Measurements from ENCODE around the gene MFRP. TPM values are rescaled to one million over a fixed set of nuclear protein-coding genes. Genes with fewer than 3 reads are reported as not detected.

Gene MFRP
- total RNA-seq, 2 donors from 2014 or later: not detected

DNA sequence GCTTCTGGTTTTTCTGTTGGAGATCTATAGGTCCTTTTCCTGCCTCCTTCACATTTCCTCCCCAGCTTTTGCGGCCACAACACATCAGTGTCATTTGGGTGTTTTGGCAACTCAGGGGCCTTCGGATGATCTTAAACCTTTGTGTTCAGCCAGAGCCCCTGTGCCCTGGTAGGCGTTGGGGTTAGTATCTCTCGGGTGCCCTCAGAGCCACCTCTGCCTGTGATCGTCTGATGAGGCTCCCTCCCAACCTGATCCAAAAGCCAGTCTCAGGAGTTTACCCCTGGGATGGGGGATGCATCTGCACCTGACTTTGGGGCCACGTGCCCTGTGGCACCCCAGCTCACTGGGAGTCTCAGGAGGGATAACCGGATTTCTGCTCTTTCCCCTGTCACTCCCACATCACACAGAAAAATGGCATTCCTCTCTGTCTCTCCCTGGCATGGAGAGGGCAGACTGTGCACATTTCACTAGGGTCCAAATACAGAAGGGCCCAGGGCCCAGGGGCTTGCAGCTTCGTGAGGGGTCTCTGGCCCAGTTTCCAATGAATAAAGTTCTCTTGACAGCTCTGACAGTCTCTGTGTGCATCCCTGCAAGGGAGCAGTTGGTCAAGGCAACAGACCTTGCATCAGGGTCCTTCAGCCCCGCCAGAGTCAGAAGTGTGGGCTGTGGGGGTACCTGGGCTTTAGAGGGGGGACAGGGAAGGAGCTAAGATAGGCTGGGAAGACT lies 9.6 kb downstream of the MFRP start:
- H3K27me3 ChIP-seq (replicated peaks; ENCODE audit: insufficient read depth): no peaks in the 10 kb centered on the region
- no peak overlapping the region for H3K27ac ChIP-seq
- no peak overlapping the region for H3K4me3 ChIP-seq
- DNase-seq (ENCODE audit: low spot score): no peak
- H3K9me3 ChIP-seq: no peaks in the 10 kb centered on the region
- WGBS: 82% methylated on average over 9 of the region's 9 CpGs
- TF ChIP-seq POLR2A (IDR thresholded peaks at IDR 0.05) (no peak), POLR2AphosphoS5 (IDR thresholded peaks at IDR 0.05) (no peak)
- TF ChIP-seq, protein P1, sequence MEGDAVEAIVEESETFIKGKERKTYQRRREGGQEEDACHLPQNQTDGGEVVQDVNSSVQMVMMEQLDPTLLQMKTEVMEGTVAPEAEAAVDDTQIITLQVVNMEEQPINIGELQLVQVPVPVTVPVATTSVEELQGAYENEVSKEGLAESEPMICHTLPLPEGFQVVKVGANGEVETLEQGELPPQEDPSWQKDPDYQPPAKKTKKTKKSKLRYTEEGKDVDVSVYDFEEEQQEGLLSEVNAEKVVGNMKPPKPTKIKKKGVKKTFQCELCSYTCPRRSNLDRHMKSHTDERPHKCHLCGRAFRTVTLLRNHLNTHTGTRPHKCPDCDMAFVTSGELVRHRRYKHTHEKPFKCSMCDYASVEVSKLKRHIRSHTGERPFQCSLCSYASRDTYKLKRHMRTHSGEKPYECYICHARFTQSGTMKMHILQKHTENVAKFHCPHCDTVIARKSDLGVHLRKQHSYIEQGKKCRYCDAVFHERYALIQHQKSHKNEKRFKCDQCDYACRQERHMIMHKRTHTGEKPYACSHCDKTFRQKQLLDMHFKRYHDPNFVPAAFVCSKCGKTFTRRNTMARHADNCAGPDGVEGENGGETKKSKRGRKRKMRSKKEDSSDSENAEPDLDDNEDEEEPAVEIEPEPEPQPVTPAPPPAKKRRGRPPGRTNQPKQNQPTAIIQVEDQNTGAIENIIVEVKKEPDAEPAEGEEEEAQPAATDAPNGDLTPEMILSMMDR (IDR thresholded peaks at IDR 0.05): no peak
- H3K36me3 ChIP-seq: no peaks in the 10 kb centered on the region
- peaks cover 20% of the 10 kb centered on the region for H3K4me1 ChIP-seq (replicated peaks)
- intact Hi-C loops (cut with DNase I): no loop called here

DNA sequence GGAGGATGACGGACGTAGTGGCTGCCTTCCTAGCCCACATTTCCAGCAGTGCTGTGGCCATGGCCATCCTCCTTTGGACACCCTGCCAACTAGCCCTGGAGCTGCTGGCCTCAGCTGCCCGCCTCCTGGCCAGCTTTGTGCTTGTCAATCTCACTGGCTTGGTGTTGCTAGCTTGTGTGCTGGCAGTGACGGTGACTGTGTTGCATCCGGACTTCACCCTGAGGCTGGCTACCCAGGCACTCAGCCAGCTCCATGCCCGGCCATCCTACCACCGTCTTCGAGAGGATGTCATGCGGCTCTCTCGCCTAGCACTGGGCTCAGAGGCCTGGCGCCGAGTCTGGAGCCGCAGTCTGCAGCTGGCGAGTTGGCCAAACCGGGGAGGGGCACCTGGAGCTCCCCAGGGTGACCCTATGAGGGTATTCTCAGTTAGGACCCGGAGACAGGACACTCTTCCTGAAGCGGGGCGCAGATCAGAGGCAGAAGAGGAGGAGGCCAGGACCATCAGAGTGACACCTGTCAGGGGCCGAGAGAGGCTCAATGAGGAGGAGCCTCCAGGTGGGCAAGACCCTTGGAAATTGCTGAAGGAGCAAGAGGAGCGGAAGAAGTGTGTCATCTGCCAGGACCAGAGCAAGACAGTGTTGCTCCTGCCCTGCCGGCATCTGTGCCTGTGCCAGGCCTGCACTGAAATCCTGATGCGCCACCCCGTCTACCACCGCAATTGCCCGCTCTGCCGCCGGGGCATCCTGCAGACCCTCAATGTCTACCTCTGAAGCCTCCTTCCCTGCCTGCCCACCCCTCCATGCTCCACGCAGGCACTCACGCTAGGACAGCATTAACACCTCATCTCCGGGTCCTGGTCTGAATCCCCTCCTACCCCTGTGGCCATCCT lies 10.6 kb downstream of the MFRP start:
- intact Hi-C loops (cut with DNase I): no loop called here
- Histone ChIP-seq H3K4me3 (no peak overlapping the region), H3K27me3 (replicated peaks; ENCODE audit: insufficient read depth) (no peaks in the 10 kb centered on the region), H3K9me3 (no peaks in the 10 kb centered on the region), H3K36me3 (no peaks in the 10 kb centered on the region), H3K27ac (no peak overlapping the region), H3K4me1 (replicated peaks) (peaks cover 20% of the 10 kb centered on the region)
- TF ChIP-seq, protein P1 (IDR thresholded peaks at IDR 0.05): no peak
- TF ChIP-seq POLR2A (IDR thresholded peaks at IDR 0.05): no peak
- TF ChIP-seq POLR2AphosphoS5 (IDR thresholded peaks at IDR 0.05): no peak
- 88% methylated on average over 30 of the region's 30 CpGs for WGBS
- no peak for DNase-seq (ENCODE audit: low spot score)

DNA sequence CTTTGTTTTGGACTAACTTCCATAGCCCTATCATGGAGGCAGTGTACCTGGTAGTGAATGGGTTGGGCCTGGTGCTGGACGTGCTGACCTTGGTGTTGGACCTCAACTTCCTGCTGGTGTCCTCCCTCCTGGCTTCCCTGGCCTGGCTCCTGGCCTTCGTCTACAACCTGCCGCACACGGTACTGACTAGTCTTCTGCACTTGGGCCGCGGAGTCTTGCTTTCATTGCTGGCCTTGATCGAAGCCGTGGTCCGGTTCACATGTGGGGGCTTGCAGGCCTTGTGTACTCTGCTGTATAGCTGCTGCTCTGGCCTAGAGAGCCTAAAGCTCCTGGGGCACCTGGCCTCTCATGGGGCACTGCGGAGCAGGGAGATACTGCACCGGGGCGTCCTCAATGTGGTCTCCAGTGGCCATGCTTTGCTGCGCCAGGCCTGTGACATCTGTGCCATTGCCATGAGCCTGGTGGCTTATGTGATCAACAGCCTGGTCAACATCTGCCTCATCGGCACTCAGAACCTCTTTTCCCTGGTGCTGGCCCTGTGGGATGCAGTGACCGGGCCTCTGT lies 11.3 kb downstream of the MFRP start:
- intact Hi-C loops (cut with DNase I): no loop called here
- Histone ChIP-seq H3K4me1 (replicated peaks) (peaks cover 12% of the 10 kb centered on the region), H3K27ac (peak overlapping the region; percentile 77 to 80), H3K36me3 (no peaks in the 10 kb centered on the region), H3K4me3 (peak overlapping the region; percentile 63 to 84), H3K27me3 (replicated peaks; ENCODE audit: insufficient read depth) (no peaks in the 10 kb centered on the region), H3K9me3 (no peaks in the 10 kb centered on the region)
- DNase-seq (ENCODE audit: low spot score): no peak
- no peak for TF ChIP-seq POLR2AphosphoS5 (IDR thresholded peaks at IDR 0.05)
- TF ChIP-seq, protein P1 (IDR thresholded peaks at IDR 0.05): no peak
- TF ChIP-seq POLR2A (IDR thresholded peaks at IDR 0.05): no peak
- 62% methylated on average over 15 of the region's 15 CpGs for WGBS

- peaks cover 11% of the 10 kb centered on the region for H3K4me1 ChIP-seq (replicated peaks)
- no peaks in the 10 kb centered on the region for H3K9me3 ChIP-seq
- H3K27ac ChIP-seq: peak within 1 kb of the TSS; percentile 77 to 80
- TF ChIP-seq, protein P1 (IDR thresholded peaks at IDR 0.05): no peak
- TF ChIP-seq POLR2A (IDR thresholded peaks at IDR 0.05) (peak; percentile 70), POLR2AphosphoS5 (IDR thresholded peaks at IDR 0.05) (peak; percentile 95)
- no peaks in the 10 kb centered on the region for H3K27me3 ChIP-seq (replicated peaks; ENCODE audit: insufficient read depth)
- H3K36me3 ChIP-seq: no peaks in the 10 kb centered on the region
- intact Hi-C loops (cut with DNase I): no loop called here
- DNase-seq (ENCODE audit: low spot score): peak; percentile 97
- H3K4me3 ChIP-seq: peak within 1 kb of the TSS; percentile 63 to 84
- 0% methylated on average over 48 of the region's 54 CpGs for WGBS
These were observed 12.2 kb downstream of the MFRP start, which contains the start of gene RNF26 for GRCh38 chr11:119334174-119334930. TSS of gene RNF26 (plus strand) at chr11:119334527. CDS start at chr11:119335123, 596 bp downstream.
